Upper lobe of right lung (tissue), 1 donor: ENCODE measurements around the gene GARRE1. TPM values are rescaled to one million over a fixed set of nuclear protein-coding genes. Genes with fewer than 3 reads are reported as not detected.
"Not testable (repeated sequence)": the region's sequence is repeated elsewhere in the genome, so short reads cannot be mapped to it uniquely, and the experiment has no call there.

ENCODE experiments used
- ATAC-seq: fragments of 200-7000 bp; cut with Tn5 transposase; one replicate; pipeline ENCODE4 v1.9.1; 2020; ENCODE audit warnings: mild to moderate bottlenecking, moderate library complexity
- DNase-seq: peaks from one replicate; pipeline ENCODE4 v3.0.0-alpha.2; 2020
- H3K27ac ChIP-seq: fragments of 200-600 bp; one replicate; pipeline ENCODE4 v1.8.0; 2022
- H3K27me3 ChIP-seq: fragments of 200-600 bp; one replicate; pipeline ENCODE4 v1.8.0; 2022; ENCODE audit warnings: mild to moderate bottlenecking
- H3K36me3 ChIP-seq: fragments of 200-600 bp; one replicate; pipeline ENCODE4 v1.8.0; 2022
- H3K4me1 ChIP-seq: fragments of 200-600 bp; one replicate; pipeline ENCODE4 v1.8.0; 2022
- H3K4me3 ChIP-seq: fragments of 200-600 bp; one replicate; pipeline ENCODE4 v1.8.0; 2022; ENCODE audit warnings: mild to moderate bottlenecking
- H3K9me3 ChIP-seq: fragments of 200-600 bp; one replicate; pipeline ENCODE4 v1.8.0; 2022
- intact Hi-C: fragments of 100-400 bp; cut with DNase I; formaldehyde crosslinking; loops from one replicate; pipeline ENCODE4 v1.11.0; 2022
- total RNA-seq: library from RNA; stranded (reverse); fragmentation: NEBNext Ultra II Directional; extraction: Animal tissue kit (Norgen Biotek cat#: 25700); gene quantifications from one replicate; pipeline ENCODE4 v1.2.1, GENCODE V29; 2021
- TF ChIP-seq, protein P1 (sequence below): fragments of 200-600 bp; IDR thresholded peaks from one replicate; pipeline ENCODE4 v1.8.0; 2022; ENCODE audit warnings: antibody characterized with exemption
- donor health status: DM: no; HTN: yes; CAD: no; lungs with severe emphysema.

The GARRE1 gene
- total RNA-seq, 1 donor from 2014 or later, result 41.3 TPM

DNA sequence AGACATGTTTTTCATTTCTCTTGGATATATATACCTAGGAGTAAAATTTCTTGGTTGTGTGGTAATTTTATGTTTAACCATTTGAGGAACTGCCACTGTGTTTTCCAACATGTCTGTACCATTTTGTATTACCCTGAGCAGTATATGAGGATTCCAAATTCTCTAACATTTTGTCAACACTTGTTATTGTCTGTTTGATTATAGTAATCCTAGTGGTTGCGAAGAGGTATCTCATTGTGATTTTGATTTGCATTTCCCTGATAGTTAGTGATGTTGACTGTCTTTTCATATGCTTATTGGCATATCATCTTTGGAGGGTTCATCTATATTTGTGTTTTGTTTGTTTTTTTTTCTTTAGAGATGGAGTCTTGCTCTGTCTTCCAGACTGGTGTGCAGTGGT lies 21.4 kb downstream of the GARRE1 start:
- peaks cover 30% of the 10 kb centered on the region for H3K4me1 ChIP-seq
- DNase-seq (no peak), ATAC-seq (no peak)
- no peaks in the 10 kb centered on the region for H3K9me3 ChIP-seq
- H3K36me3 ChIP-seq, result peaks cover 7% of the 10 kb centered on the region
- no peaks in the 10 kb centered on the region for H3K27me3 ChIP-seq
- TF ChIP-seq, protein P1, sequence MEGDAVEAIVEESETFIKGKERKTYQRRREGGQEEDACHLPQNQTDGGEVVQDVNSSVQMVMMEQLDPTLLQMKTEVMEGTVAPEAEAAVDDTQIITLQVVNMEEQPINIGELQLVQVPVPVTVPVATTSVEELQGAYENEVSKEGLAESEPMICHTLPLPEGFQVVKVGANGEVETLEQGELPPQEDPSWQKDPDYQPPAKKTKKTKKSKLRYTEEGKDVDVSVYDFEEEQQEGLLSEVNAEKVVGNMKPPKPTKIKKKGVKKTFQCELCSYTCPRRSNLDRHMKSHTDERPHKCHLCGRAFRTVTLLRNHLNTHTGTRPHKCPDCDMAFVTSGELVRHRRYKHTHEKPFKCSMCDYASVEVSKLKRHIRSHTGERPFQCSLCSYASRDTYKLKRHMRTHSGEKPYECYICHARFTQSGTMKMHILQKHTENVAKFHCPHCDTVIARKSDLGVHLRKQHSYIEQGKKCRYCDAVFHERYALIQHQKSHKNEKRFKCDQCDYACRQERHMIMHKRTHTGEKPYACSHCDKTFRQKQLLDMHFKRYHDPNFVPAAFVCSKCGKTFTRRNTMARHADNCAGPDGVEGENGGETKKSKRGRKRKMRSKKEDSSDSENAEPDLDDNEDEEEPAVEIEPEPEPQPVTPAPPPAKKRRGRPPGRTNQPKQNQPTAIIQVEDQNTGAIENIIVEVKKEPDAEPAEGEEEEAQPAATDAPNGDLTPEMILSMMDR, result no peak
- H3K4me3 ChIP-seq, result no peak overlapping the region
- intact Hi-C loops, result no loop called here
- H3K27ac ChIP-seq, result no peak overlapping the region

DNA sequence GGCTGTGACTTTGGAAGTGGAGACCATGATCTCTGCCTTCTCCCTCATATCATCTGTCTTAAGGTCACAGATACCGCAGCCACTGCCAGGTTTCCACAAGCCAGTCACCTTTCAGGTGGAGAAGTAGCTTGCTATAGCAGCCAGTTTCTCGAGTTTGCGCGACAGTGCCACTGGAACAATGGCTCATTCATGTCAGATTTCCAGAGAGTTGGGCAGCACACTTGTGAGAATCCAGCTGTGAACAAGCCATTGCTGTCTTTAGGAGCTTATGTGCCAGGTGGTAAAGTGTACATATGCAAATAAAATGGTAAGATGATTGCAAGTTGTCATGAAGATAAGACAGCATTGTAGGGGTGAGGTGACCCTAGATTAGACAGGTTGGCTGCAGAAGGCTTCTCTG lies 22.3 kb downstream of the GARRE1 start:
- H3K27me3 ChIP-seq, result no peaks in the 10 kb centered on the region
- H3K4me1 ChIP-seq, result peaks cover 21% of the 10 kb centered on the region
- intact Hi-C loops, result no loop called here
- peaks cover 7% of the 10 kb centered on the region for H3K36me3 ChIP-seq
- no peak overlapping the region for H3K27ac ChIP-seq
- H3K4me3 ChIP-seq, result no peak overlapping the region
- H3K9me3 ChIP-seq, result no peaks in the 10 kb centered on the region
- DNase-seq (no peak), ATAC-seq (no peak)
- TF ChIP-seq, protein P1, result no peak

DNA sequence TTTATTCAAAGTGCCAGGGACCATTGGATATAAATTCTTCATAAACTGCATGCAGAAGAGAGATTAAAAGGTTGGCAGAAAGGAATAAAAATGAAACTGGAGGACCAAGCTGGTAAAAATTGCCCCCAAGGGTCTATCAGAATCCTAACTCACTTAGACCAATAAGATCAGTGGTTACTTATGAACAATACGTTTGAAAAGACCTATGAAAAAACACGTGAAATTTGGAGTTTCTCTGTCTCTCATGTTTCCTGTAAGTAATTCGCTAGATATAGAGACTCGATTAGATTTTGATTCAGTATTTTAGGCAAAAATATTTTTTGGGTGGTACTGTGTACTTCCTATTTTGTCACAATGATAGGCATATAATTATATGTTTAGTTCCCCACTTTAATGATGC lies 22.9 kb downstream of the GARRE1 start:
- Histone ChIP-seq H3K4me1 (peaks cover 18% of the 10 kb centered on the region), H3K27ac (no peak overlapping the region), H3K4me3 (no peak overlapping the region), H3K27me3 (no peaks in the 10 kb centered on the region), H3K9me3 (no peaks in the 10 kb centered on the region), H3K36me3 (peaks cover 7% of the 10 kb centered on the region)
- ATAC-seq, result no peak
- intact Hi-C loops, result no loop called here
- TF ChIP-seq, protein P1, result no peak
- DNase-seq, result no peak

DNA sequence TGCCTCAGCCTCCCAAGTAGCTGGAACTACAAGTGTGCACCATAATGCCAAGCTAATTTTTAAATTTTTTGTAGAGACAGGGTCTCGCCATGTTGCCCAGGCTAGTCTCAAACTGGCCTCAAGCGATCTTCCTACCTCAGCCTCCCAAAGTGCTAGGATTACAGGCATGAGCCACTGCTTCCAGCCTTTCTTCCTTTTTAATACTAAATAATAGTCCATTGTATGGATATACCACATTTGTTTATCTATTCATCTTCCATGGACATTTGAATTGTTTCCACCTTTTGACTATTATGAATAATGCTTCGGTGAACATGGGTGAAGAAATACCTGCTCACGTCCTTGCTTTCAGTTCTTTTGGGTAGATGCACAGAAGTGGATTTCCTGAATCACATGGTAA lies 24.4 kb downstream of the GARRE1 start:
- ATAC-seq (no peak), DNase-seq (no peak)
- Histone ChIP-seq H3K4me1 (peaks cover 13% of the 10 kb centered on the region), H3K27ac (no peak overlapping the region), H3K9me3 (no peaks in the 10 kb centered on the region), H3K27me3 (no peaks in the 10 kb centered on the region), H3K36me3 (peaks cover 7% of the 10 kb centered on the region), H3K4me3 (no peak overlapping the region)
- intact Hi-C loops, result no loop called here
- TF ChIP-seq, protein P1, result no peak

DNA sequence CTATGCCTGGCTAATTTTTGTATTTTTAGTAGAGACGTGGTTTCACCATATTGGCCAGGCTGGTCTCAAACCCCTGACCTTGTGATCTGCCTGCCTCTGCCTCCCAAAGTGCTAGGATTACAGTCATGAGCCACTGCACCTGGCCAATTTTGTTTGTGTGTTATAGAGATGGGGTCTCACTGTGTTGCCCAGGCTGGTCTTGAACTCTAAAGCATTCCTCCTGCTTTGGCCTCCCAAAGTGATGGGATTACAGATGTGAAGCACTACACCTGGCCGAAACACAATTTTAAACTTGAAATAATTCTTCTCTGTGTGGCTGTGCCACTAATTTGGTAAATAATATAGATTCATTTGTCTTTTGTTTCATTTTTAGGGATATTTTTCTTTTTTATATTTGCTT lies 27.1 kb downstream of the GARRE1 start:
- H3K36me3 ChIP-seq, intact Hi-C loops, DNase-seq, H3K4me3 ChIP-seq, H3K27me3 ChIP-seq, H3K9me3 ChIP-seq, ATAC-seq, H3K4me1 ChIP-seq, H3K27ac ChIP-seq: not testable (repeated sequence)

DNA sequence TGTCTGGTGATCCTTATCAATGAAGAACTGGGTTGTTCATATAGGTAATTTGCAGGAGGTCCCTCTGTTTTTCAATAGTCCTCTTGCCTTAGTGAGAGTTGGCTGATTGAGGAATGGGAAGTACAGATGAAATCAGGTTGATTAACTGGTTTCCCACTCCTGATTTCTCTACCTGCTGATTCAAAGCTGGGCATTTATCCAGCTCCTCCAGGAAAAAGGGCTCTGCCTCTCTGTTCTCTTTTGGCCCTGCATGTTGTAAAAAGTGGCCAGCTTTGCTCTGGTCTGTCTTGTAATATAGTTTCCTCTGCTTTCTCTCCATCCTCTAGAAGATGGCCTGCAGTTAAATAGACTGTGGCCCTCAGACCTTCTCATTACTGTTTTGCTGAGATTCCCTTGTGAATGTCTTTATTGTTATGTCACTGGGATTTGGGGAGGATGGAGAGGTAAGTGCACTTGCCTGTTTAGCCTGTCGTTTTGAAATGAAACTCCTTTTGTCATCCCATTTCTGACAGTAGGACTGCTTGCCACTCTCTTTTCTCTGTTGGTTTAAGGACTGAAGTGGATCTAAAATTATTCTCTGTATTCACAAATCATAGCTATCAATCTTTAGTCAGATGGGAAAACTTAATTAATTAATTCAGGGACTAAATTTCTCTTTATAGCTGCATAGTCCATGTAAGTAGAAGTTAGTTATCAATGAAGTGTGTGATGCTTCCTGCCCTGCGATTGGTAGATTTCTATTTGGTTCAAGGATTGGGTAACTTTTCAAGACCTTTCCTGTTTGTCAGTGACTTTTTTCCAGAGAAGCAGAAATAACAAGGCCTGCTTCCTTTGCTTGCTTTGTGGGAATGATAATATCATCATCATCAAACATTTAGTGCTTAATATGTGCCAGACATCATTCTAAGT lies 28.5 kb downstream of the GARRE1 start:
- H3K4me1 ChIP-seq, result peaks cover 8% of the 10 kb centered on the region
- peaks cover 7% of the 10 kb centered on the region for H3K36me3 ChIP-seq
- no peaks in the 10 kb centered on the region for H3K9me3 ChIP-seq
- DNase-seq, result no peak
- no peaks in the 10 kb centered on the region for H3K27me3 ChIP-seq
- intact Hi-C loops, result no loop called here
- H3K4me3 ChIP-seq, result no peak overlapping the region
- no peak overlapping the region for H3K27ac ChIP-seq
- TF ChIP-seq, protein P1, result no peak
- no peak for ATAC-seq
